ENCODE measurements around the gene CHST7. TPM values are rescaled to one million over a fixed set of nuclear protein-coding genes. Genes with fewer than 3 reads are reported as not detected.

The CHST7 gene
- total RNA-seq, 1 donor from 2014 or later: 4.3 TPM

GRCh38 chrX:46610070-46610658 lies 36.6 kb downstream of the CHST7 start:
- DNase-seq: no peak

GRCh38 chrX:46611658-46612362 lies 38.2 kb downstream of the CHST7 start:
- DNase-seq: no peak

GRCh38 chrX:46617906-46618305 lies 44.3 kb downstream of the CHST7 start:
- DNase-seq: no peak

GRCh38 chrX:46618947-46619346 lies 45.4 kb downstream of the CHST7 start:
- DNase-seq: no peak

- no peak for DNase-seq
These were observed 46.9 kb downstream of the CHST7 start for GRCh38 chrX:46620505-46620904.

- no peak for DNase-seq
These were observed 48.0 kb downstream of the CHST7 start for GRCh38 chrX:46621572-46621971.

GRCh38 chrX:46624090-46624786 lies 50.7 kb downstream of the CHST7 start:
- DNase-seq: no peak

GRCh38 chrX:46626566-46626965 lies 53.0 kb downstream of the CHST7 start:
- DNase-seq: peak; percentile 1

- no peak for DNase-seq
These were observed 53.5 kb downstream of the CHST7 start for GRCh38 chrX:46627062-46627461.

GRCh38 chrX:46627711-46628419 lies 54.3 kb downstream of the CHST7 start:
- DNase-seq: no peak

GRCh38 chrX:46628460-46629371 lies 55.2 kb downstream of the CHST7 start:
- DNase-seq: no peak

- no peak for DNase-seq
These were observed 56.6 kb downstream of the CHST7 start for GRCh38 chrX:46630141-46630540.

- DNase-seq: no peak
These were observed 61.0 kb downstream of the CHST7 start for GRCh38 chrX:46634577-46634976.

- DNase-seq: no peak
These were observed 61.6 kb downstream of the CHST7 start for GRCh38 chrX:46635186-46635585.

- no peak for DNase-seq
These were observed 62.7 kb downstream of the CHST7 start for GRCh38 chrX:46636223-46636622.

- DNase-seq: no peak
These were observed 64.4 kb downstream of the CHST7 start for GRCh38 chrX:46637938-46638337.

- DNase-seq: no peak
These were observed 68.6 kb downstream of the CHST7 start for GRCh38 chrX:46642145-46642544.

- DNase-seq: no peak
These were observed 70.1 kb downstream of the CHST7 start for GRCh38 chrX:46643636-46644035.

- no peak for DNase-seq
These were observed 72.0 kb downstream of the CHST7 start for GRCh38 chrX:46645614-46646013.

- DNase-seq: no peak
These were observed 73.7 kb downstream of the CHST7 start for GRCh38 chrX:46647251-46647650.

Data from skin of body (tissue), 2 donors.